ENCODE results near the gene DPP9.
"Not testable (repeated sequence)": the region's sequence is repeated elsewhere in the genome, so short reads cannot be mapped to it uniquely, and the experiment has no call there.

Gene DPP9

GRCh38 chr19:4689403-4689802 is 34.2 kb downstream of the DPP9 start:
- no peaks in the 10 kb centered on the region for H3K27me3 ChIP-seq (ENCODE audit: control insufficient read depth, insufficient read depth, low read length, poor library complexity, severe bottlenecking)
- H3K4me1 ChIP-seq (ENCODE audit: control insufficient read depth, insufficient read depth, low read length) = no peaks in the 10 kb centered on the region
- H3K4me3 ChIP-seq (ENCODE audit: insufficient read depth, low read depth, low read length) = no peak overlapping the region
- 96 to 98% methylated on average over 19 of the region's 19 CpGs for WGBS, 2 experiments
- peaks cover 16% of the 10 kb centered on the region for H3K36me3 ChIP-seq (ENCODE audit: control insufficient read depth, insufficient read depth, low read length)
- H3K9me3 ChIP-seq (ENCODE audit: control insufficient read depth, low read length) = no peaks in the 10 kb centered on the region
- H3K27ac ChIP-seq (ENCODE audit: insufficient read depth, low read depth, low read length, poor library complexity, severe bottlenecking) = no peak overlapping the region

- 96 to 97% methylated on average over 26 of the region's 26 CpGs for WGBS, 2 experiments
- Histone ChIP-seq H3K4me1 (ENCODE audit: control insufficient read depth, insufficient read depth, low read length) (no peaks in the 10 kb centered on the region), H3K36me3 (ENCODE audit: control insufficient read depth, insufficient read depth, low read length) (peaks cover 9% of the 10 kb centered on the region), H3K27me3 (ENCODE audit: control insufficient read depth, insufficient read depth, low read length, poor library complexity, severe bottlenecking) (no peaks in the 10 kb centered on the region), H3K4me3 (ENCODE audit: insufficient read depth, low read depth, low read length) (no peak overlapping the region), H3K27ac (ENCODE audit: insufficient read depth, low read depth, low read length, poor library complexity, severe bottlenecking) (no peak overlapping the region), H3K9me3 (ENCODE audit: control insufficient read depth, low read length) (no peaks in the 10 kb centered on the region)
These were observed 35.1 kb downstream of the DPP9 start for GRCh38 chr19:4688587-4688986.

GRCh38 chr19:4687396-4687795 is 36.2 kb downstream of the DPP9 start:
- H3K36me3 ChIP-seq (ENCODE audit: control insufficient read depth, insufficient read depth, low read length) = peaks cover 9% of the 10 kb centered on the region
- no peaks in the 10 kb centered on the region for H3K27me3 ChIP-seq (ENCODE audit: control insufficient read depth, insufficient read depth, low read length, poor library complexity, severe bottlenecking)
- H3K27ac ChIP-seq (ENCODE audit: insufficient read depth, low read depth, low read length, poor library complexity, severe bottlenecking) = no peak overlapping the region
- no peaks in the 10 kb centered on the region for H3K4me1 ChIP-seq (ENCODE audit: control insufficient read depth, insufficient read depth, low read length)
- no peak overlapping the region for H3K4me3 ChIP-seq (ENCODE audit: insufficient read depth, low read depth, low read length)
- no peaks in the 10 kb centered on the region for H3K9me3 ChIP-seq (ENCODE audit: control insufficient read depth, low read length)
- WGBS, 2 experiments = 95% methylated on average over 11 of the region's 11 CpGs

GRCh38 chr19:4686700-4687099 is 36.9 kb downstream of the DPP9 start:
- no peaks in the 10 kb centered on the region for H3K4me1 ChIP-seq (ENCODE audit: control insufficient read depth, insufficient read depth, low read length)
- H3K27me3 ChIP-seq (ENCODE audit: control insufficient read depth, insufficient read depth, low read length, poor library complexity, severe bottlenecking) = no peaks in the 10 kb centered on the region
- H3K27ac ChIP-seq (ENCODE audit: insufficient read depth, low read depth, low read length, poor library complexity, severe bottlenecking) = no peak overlapping the region
- peaks cover 12% of the 10 kb centered on the region for H3K36me3 ChIP-seq (ENCODE audit: control insufficient read depth, insufficient read depth, low read length)
- H3K9me3 ChIP-seq (ENCODE audit: control insufficient read depth, low read length) = no peaks in the 10 kb centered on the region
- H3K4me3 ChIP-seq (ENCODE audit: insufficient read depth, low read depth, low read length) = no peak overlapping the region
- 95 to 96% methylated on average over 10 of the region's 10 CpGs for WGBS, 2 experiments

GRCh38 chr19:4684312-4685095 is 39.1 kb downstream of the DPP9 start:
- Histone ChIP-seq H3K9me3 (ENCODE audit: control insufficient read depth, low read length) (no peaks in the 10 kb centered on the region), H3K4me1 (ENCODE audit: control insufficient read depth, insufficient read depth, low read length) (no peaks in the 10 kb centered on the region), H3K4me3 (ENCODE audit: insufficient read depth, low read depth, low read length) (no peak overlapping the region), H3K36me3 (ENCODE audit: control insufficient read depth, insufficient read depth, low read length) (peaks cover 12% of the 10 kb centered on the region), H3K27me3 (ENCODE audit: control insufficient read depth, insufficient read depth, low read length, poor library complexity, severe bottlenecking) (no peaks in the 10 kb centered on the region), H3K27ac (ENCODE audit: insufficient read depth, low read depth, low read length, poor library complexity, severe bottlenecking) (no peak overlapping the region)
- 95 to 96% methylated on average over 28 of the region's 28 CpGs for WGBS, 2 experiments

GRCh38 chr19:4682417-4683200 is 41.0 kb downstream of the DPP9 start:
- Histone ChIP-seq H3K4me1 (ENCODE audit: control insufficient read depth, insufficient read depth, low read length) (no peaks in the 10 kb centered on the region), H3K36me3 (ENCODE audit: control insufficient read depth, insufficient read depth, low read length) (peaks cover 7% of the 10 kb centered on the region)
- 96% methylated on average over 45 of the region's 45 CpGs for WGBS, 2 experiments

GRCh38 chr19:4680021-4680420 is 43.6 kb downstream of the DPP9 start:
- not testable (repeated sequence) for H3K36me3 ChIP-seq (ENCODE audit: control insufficient read depth, insufficient read depth, low read length); H3K4me1 ChIP-seq (ENCODE audit: control insufficient read depth, insufficient read depth, low read length); H3K4me3 ChIP-seq (ENCODE audit: insufficient read depth, low read depth, low read length); H3K27me3 ChIP-seq (ENCODE audit: control insufficient read depth, insufficient read depth, low read length, poor library complexity, severe bottlenecking); H3K27ac ChIP-seq (ENCODE audit: insufficient read depth, low read depth, low read length, poor library complexity, severe bottlenecking); H3K9me3 ChIP-seq (ENCODE audit: control insufficient read depth, low read length)
- WGBS, 2 experiments = 97% methylated on average over 7 of the region's 7 CpGs

More at GRCh38 chr19:4682417-4683200, 41.0 kb downstream of the DPP9 start:
- Histone ChIP-seq H3K9me3 (ENCODE audit: control insufficient read depth, low read length) (no peaks in the 10 kb centered on the region), H3K4me3 (ENCODE audit: insufficient read depth, low read depth, low read length) (no peak overlapping the region), H3K27ac (ENCODE audit: insufficient read depth, low read depth, low read length, poor library complexity, severe bottlenecking) (no peak overlapping the region), H3K27me3 (ENCODE audit: control insufficient read depth, insufficient read depth, low read length, poor library complexity, severe bottlenecking) (no peaks in the 10 kb centered on the region)

- no peaks in the 10 kb centered on the region for H3K9me3 ChIP-seq (ENCODE audit: control insufficient read depth, low read length)
- peaks cover 3% of the 10 kb centered on the region for H3K36me3 ChIP-seq (ENCODE audit: control insufficient read depth, insufficient read depth, low read length)
- peaks cover 7% of the 10 kb centered on the region for H3K4me1 ChIP-seq (ENCODE audit: control insufficient read depth, insufficient read depth, low read length)
- no peak overlapping the region for H3K4me3 ChIP-seq (ENCODE audit: insufficient read depth, low read depth, low read length)
- no peak overlapping the region for H3K27ac ChIP-seq (ENCODE audit: insufficient read depth, low read depth, low read length, poor library complexity, severe bottlenecking)
- WGBS, 2 experiments = 78 to 84% methylated on average over 34 of the region's 34 CpGs
- no peaks in the 10 kb centered on the region for H3K27me3 ChIP-seq (ENCODE audit: control insufficient read depth, insufficient read depth, low read length, poor library complexity, severe bottlenecking)
These were observed 44.5 kb downstream of the DPP9 start for GRCh38 chr19:4678881-4679790.

- no peak overlapping the region for H3K4me3 ChIP-seq (ENCODE audit: insufficient read depth, low read depth, low read length)
- H3K36me3 ChIP-seq (ENCODE audit: control insufficient read depth, insufficient read depth, low read length) = peaks cover 1% of the 10 kb centered on the region
- no peaks in the 10 kb centered on the region for H3K27me3 ChIP-seq (ENCODE audit: control insufficient read depth, insufficient read depth, low read length, poor library complexity, severe bottlenecking)
- H3K4me1 ChIP-seq (ENCODE audit: control insufficient read depth, insufficient read depth, low read length) = peaks cover 7% of the 10 kb centered on the region
- no peak overlapping the region for H3K27ac ChIP-seq (ENCODE audit: insufficient read depth, low read depth, low read length, poor library complexity, severe bottlenecking)
- H3K9me3 ChIP-seq (ENCODE audit: control insufficient read depth, low read length) = no peaks in the 10 kb centered on the region
- 76% methylated on average over 17 of the region's 17 CpGs for WGBS, 2 experiments
These were observed 46.5 kb downstream of the DPP9 start for GRCh38 chr19:4676955-4677731.
